Measurements from ENCODE around the gene PIH1D1. TPM values are rescaled to one million over a fixed set of nuclear protein-coding genes. Genes with fewer than 3 reads are reported as not detected.
"Not testable (repeated sequence)": the region's sequence is repeated elsewhere in the genome, so short reads cannot be mapped to it uniquely, and the experiment has no call there.

PIH1D1 gene
- total RNA-seq, 1 donor from 2014 or later: 54.6 TPM

DNA sequence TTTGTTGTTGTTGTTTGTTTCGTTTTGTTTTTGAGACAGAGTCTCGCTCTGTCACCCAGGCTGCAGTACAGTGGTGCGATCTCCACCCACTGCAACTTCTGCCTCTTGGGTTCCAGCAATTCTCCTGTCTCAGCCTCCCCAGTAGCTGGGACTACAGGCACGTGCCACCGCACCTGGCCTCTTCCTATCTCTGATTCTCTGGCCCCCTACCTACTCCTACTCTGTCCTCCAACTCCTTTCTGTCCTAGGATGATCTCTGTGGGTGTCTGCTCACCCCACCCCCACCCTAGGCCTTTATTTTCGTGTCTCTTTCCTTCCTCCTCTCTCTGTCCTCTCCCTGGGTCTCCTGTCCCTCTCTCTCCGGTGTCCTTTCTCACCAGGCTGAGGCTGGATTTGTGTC, 1.2 kb downstream of the PIH1D1 start:
- Mint-ChIP-seq H3K4me1 (ENCODE audit: low read depth) (peaks cover 31% of the 10 kb centered on the region), H3K27ac (ENCODE audit: unreplicated experiment) (no peak overlapping the region), H3K9me3 (ENCODE audit: low read depth) (no peaks in the 10 kb centered on the region), H3K27me3 (ENCODE audit: low read depth) (no peaks in the 10 kb centered on the region), H3K4me3 (ENCODE audit: unreplicated experiment) (peak overlapping the region; percentile 86), H3K36me3 (ENCODE audit: low read depth) (peaks cover 3% of the 10 kb centered on the region)
- TF ChIP-seq, protein P1, sequence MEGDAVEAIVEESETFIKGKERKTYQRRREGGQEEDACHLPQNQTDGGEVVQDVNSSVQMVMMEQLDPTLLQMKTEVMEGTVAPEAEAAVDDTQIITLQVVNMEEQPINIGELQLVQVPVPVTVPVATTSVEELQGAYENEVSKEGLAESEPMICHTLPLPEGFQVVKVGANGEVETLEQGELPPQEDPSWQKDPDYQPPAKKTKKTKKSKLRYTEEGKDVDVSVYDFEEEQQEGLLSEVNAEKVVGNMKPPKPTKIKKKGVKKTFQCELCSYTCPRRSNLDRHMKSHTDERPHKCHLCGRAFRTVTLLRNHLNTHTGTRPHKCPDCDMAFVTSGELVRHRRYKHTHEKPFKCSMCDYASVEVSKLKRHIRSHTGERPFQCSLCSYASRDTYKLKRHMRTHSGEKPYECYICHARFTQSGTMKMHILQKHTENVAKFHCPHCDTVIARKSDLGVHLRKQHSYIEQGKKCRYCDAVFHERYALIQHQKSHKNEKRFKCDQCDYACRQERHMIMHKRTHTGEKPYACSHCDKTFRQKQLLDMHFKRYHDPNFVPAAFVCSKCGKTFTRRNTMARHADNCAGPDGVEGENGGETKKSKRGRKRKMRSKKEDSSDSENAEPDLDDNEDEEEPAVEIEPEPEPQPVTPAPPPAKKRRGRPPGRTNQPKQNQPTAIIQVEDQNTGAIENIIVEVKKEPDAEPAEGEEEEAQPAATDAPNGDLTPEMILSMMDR (IDR thresholded peaks at IDR 0.05): no peak
- DNase-seq (ENCODE audit: low spot score): no peak

DNA sequence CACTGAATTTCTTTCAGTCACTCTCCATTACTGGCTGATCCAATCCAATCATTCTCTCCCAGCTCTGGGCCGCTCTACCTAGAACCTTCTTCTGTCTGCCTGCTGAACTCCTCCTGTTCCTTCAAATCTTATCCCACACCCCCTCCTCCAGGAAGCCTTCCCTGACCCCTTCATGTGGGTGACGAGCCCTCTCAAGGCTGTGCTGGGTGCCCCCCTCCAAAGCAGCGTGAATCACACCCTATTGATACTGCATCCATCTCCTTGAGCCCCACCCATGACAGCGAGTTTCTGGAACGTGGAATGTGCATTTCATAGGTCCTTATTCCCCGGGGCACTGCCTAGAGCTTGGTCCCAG, 3.2 kb downstream of the PIH1D1 start:
- no peak overlapping the region for H3K4me3 Mint-ChIP-seq (ENCODE audit: unreplicated experiment)
- H3K27me3 Mint-ChIP-seq (ENCODE audit: low read depth): no peaks in the 10 kb centered on the region
- H3K36me3 Mint-ChIP-seq (ENCODE audit: low read depth): peaks cover 3% of the 10 kb centered on the region
- no peaks in the 10 kb centered on the region for H3K9me3 Mint-ChIP-seq (ENCODE audit: low read depth)
- DNase-seq (ENCODE audit: low spot score): no peak
- no peak overlapping the region for H3K27ac Mint-ChIP-seq (ENCODE audit: unreplicated experiment)
- TF ChIP-seq, protein P1 (IDR thresholded peaks at IDR 0.05): no peak
- peaks cover 24% of the 10 kb centered on the region for H3K4me1 Mint-ChIP-seq (ENCODE audit: low read depth)

DNA sequence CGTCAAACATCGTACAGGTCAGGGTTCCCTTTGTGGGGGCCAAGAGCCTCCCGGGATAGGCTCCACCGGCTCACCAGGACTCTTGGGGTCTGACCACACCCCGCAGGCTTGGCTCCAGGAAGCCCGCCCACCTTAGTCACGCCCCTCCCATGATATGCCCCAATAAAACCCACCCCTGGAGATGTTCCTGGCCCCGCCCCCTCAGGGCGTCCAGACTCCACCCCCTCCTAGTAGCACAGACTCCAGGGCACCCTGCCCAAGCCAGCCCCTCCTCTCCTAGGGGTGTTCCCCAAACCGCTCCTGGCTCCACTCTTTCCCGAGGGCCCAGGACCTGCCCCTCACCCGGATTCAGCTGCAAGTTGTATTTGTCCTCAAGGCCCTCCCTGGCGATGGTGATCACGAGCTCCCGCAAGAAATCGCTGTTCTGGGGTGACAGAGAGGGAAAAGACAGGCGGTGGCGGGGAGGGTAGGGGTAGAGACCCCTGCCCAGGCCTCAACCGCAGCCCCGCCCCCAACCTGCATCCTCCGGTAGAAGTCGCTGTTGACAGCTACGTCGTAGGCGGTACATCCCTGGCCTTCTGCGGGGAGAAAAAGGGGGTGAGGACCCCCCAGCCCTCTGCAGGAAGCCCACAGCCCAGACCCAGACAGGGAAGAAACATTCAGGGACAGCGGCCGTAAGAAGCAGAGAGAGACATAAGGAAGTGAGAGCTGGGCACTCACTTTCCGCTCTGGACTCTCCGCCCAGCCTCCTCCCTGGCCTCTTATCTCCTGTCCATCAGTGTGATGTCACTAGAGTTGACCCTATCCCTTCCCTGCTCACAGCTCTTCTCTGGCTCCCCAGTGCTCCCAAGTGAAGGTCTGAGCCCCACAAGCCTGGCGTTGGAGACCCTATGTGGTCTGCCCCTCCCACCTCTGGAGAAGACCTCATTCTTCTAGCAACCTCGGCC, 3.9 kb downstream of the PIH1D1 start:
- Mint-ChIP-seq H3K4me3 (ENCODE audit: unreplicated experiment) (no peak overlapping the region), H3K27me3 (ENCODE audit: low read depth) (no peaks in the 10 kb centered on the region), H3K4me1 (ENCODE audit: low read depth) (peaks cover 21% of the 10 kb centered on the region), H3K27ac (ENCODE audit: unreplicated experiment) (no peak overlapping the region), H3K9me3 (ENCODE audit: low read depth) (no peaks in the 10 kb centered on the region), H3K36me3 (ENCODE audit: low read depth) (peaks cover 3% of the 10 kb centered on the region)
- TF ChIP-seq, protein P1 (IDR thresholded peaks at IDR 0.05): no peak
- no peak for DNase-seq (ENCODE audit: low spot score)

DNA sequence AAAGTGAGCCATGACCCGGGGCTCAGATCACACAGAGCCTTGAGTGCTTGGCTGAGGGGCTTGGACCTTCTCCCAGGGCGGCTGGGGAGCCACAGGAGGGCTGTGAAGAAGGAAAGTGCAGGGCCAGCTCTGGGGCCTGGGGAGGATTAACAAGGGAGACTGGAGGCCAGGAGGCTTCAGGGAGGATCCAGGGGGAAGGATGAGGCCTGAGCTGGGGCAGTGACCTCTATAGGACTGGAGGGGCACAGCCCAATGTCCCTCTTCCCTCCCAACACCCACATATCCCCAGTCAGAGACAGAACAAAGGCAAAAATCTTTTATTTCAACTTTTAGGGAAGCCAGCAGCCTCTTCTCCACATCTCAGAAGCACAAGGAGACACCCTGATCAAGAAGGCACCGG, 5.6 kb downstream of the PIH1D1 start:
- TF ChIP-seq, protein P1 (IDR thresholded peaks at IDR 0.05): no peak
- Mint-ChIP-seq H3K27ac (ENCODE audit: unreplicated experiment) (no peak overlapping the region), H3K36me3 (ENCODE audit: low read depth) (peaks cover 3% of the 10 kb centered on the region), H3K9me3 (ENCODE audit: low read depth) (no peaks in the 10 kb centered on the region), H3K4me3 (ENCODE audit: unreplicated experiment) (no peak overlapping the region), H3K27me3 (ENCODE audit: low read depth) (peaks cover 12% of the 10 kb centered on the region), H3K4me1 (ENCODE audit: low read depth) (peaks cover 21% of the 10 kb centered on the region)
- no peak for DNase-seq (ENCODE audit: low spot score)

DNA sequence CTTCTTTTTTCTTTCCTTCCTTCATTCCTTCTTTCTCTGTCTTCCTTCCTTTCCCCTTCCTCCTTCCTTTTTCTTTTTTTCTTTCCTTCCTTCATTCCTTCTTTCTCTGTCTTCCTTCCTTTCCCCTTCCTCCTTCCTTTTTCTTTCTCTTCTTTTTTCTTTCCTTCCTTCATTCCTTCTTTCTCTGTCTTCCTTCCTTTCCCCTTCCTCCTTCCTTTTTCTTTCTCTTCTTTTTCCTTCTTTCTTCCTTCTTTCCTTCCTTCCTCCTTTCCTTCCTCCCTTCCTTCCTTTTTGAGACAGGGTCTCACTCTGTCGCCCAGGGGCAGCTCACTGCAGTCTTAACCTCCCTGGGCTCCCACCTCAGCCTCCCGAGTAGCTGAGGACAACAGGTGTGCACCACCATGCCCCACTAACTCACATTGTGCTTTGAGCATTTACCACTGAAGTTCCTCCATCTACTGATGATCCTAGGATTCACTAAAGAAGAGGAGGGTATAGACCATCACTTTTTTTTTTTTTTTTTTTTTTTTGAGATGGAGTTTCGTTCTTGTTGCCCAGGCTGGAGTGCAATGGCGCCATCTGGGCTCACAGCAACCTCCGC, 7.4 kb downstream of the PIH1D1 start:
- Mint-ChIP-seq H3K4me3 (ENCODE audit: unreplicated experiment) (peak overlapping the region; percentile 76), H3K27ac (ENCODE audit: unreplicated experiment) (peak overlapping the region; percentile 5), H3K4me1 (ENCODE audit: low read depth) (peaks cover 21% of the 10 kb centered on the region), H3K27me3 (ENCODE audit: low read depth) (peaks cover 30% of the 10 kb centered on the region)
- not testable (repeated sequence) for H3K36me3 Mint-ChIP-seq (ENCODE audit: low read depth); H3K9me3 Mint-ChIP-seq (ENCODE audit: low read depth); DNase-seq (ENCODE audit: low spot score)

All from chondrocyte (in vitro differentiated cells).